Suprapubic skin (tissue), 3 donors: ENCODE results near the gene SCP2D1.

ENCODE experiments used
- POLR2AphosphoS5 ChIP-seq, 3 donors: sonication (generic); formaldehyde crosslinking; IDR thresholded peaks; one replicate each; pipeline ENCODE4 v1.6.1; 2017; ENCODE audit warnings: antibody characterized with exemption in 3 of 3
- TF ChIP-seq, protein P1 (sequence below), 2 donors: fragments of 200-600 bp in 1 of 2; fragments of 450-650 bp in 1 of 2; sonication (generic) in 1 of 2; IDR thresholded peaks; one replicate each; pipeline ENCODE4 v1.5.1; 2016 to 2019; ENCODE audit warnings: antibody characterized with exemption in 2 of 2, mild to moderate bottlenecking in 1 of 2, moderate library complexity in 1 of 2

DNA sequence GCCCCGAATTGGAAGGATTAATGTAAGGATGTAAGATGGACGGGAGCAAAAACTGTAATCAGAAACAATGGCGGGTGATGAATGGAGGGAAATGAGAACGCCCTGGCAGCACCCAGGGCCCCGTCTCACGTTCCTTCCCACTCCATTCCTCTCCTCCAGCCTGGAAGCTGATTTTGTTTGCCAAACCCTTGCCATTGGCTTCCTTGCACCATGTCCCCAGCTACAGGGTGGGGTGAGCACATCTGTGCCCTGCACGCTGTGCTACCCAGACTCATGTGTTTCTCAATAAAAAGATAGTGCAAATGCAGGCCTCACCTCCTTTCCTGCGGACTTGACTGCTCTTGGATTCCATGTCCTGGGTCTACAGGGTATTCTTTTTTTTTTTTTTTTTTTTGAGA lies 26.7 kb downstream of the SCP2D1 start:
- TF ChIP-seq, protein P1, sequence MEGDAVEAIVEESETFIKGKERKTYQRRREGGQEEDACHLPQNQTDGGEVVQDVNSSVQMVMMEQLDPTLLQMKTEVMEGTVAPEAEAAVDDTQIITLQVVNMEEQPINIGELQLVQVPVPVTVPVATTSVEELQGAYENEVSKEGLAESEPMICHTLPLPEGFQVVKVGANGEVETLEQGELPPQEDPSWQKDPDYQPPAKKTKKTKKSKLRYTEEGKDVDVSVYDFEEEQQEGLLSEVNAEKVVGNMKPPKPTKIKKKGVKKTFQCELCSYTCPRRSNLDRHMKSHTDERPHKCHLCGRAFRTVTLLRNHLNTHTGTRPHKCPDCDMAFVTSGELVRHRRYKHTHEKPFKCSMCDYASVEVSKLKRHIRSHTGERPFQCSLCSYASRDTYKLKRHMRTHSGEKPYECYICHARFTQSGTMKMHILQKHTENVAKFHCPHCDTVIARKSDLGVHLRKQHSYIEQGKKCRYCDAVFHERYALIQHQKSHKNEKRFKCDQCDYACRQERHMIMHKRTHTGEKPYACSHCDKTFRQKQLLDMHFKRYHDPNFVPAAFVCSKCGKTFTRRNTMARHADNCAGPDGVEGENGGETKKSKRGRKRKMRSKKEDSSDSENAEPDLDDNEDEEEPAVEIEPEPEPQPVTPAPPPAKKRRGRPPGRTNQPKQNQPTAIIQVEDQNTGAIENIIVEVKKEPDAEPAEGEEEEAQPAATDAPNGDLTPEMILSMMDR (IDR thresholded peaks at IDR 0.05) = no peak
- TF ChIP-seq POLR2AphosphoS5 (IDR thresholded peaks at IDR 0.05) = no peak
